Prostate gland (tissue), 2 donors: Measurements from ENCODE around the gene ABHD17A.
"Not testable (repeated sequence)": the region's sequence is repeated elsewhere in the genome, so short reads cannot be mapped to it uniquely, and the experiment has no call there.

ENCODE experiments used
- CTCF ChIP-seq, 4 experiments: fragments of 200-600 bp in 2 of 4; fragments of 450-650 bp in 2 of 4; sonication (generic) in 2 of 4; IDR thresholded peaks; 1 replicate in 3 of 4; 2 replicates in 1 of 4; pipeline ENCODE4 v1.5.1; 2016 to 2019; ENCODE audit warnings: antibody characterized with exemption in 4 of 4, mild to moderate bottlenecking in 2 of 4, moderate library complexity in 2 of 4
- POLR2A ChIP-seq: fragments of 450-650 bp; IDR thresholded peaks from one replicate; pipeline ENCODE4 v1.6.1; 2016; ENCODE audit warnings: antibody characterized with exemption, mild to moderate bottlenecking
- POLR2AphosphoS5 ChIP-seq: sonication (generic); formaldehyde crosslinking; IDR thresholded peaks from one replicate; pipeline ENCODE4 v1.6.1; 2017; ENCODE audit warnings: antibody characterized with exemption

- TF ChIP-seq CTCF (IDR thresholded peaks at IDR 0.05); POLR2A; POLR2AphosphoS5: not testable (repeated sequence)
Measured at GRCh38 chr19:1886360-1886759, 1.1 kb upstream of the ABHD17A start.
